Peyer's patch (tissue), 4 donors: ENCODE results near the gene PDE11A.

Experiments
- CTCF ChIP-seq, 6 experiments: fragments of 450-650 bp in 4 of 6; fragments of 200-600 bp in 2 of 6; sonication (generic) in 1 of 6; IDR thresholded peaks; one replicate each; pipeline ENCODE4 v1.5.1; 2017 to 2019; ENCODE audit warnings: antibody characterized with exemption in 6 of 6, mild to moderate bottlenecking in 3 of 6, moderate library complexity in 1 of 6
- POLR2A ChIP-seq, 2 donors: fragments of 450-650 bp; IDR thresholded peaks; one replicate each; pipeline ENCODE4 v1.5.1; 2017; ENCODE audit warnings: antibody characterized with exemption in 2 of 2, mild to moderate bottlenecking in 2 of 2, moderate library complexity in 2 of 2

GRCh38 chr2:177600917-177601316 lies 471.7 kb downstream of the PDE11A start:
- TF ChIP-seq CTCF (IDR thresholded peaks at IDR 0.05) = no peak
- no peak for TF ChIP-seq POLR2A (IDR thresholded peaks at IDR 0.05)
